Rectal smooth muscle tissue (tissue), 1 donor: ENCODE measurements around the gene CLDN7.
A peak's percentile ranks its signal among the peaks of the same experiment; 100 is the strongest.

Experiments
- H3K27ac ChIP-seq: one replicate; pipeline ENCODE4 v1.7.0; 2013; ENCODE audit warnings: low read depth, low read length, inconsistent platforms
- H3K27me3 ChIP-seq: one replicate; pipeline ENCODE4 v1.7.0; 2013; ENCODE audit warnings: low read length; ENCODE audit not compliant: control insufficient read depth, insufficient read depth
- H3K36me3 ChIP-seq: one replicate; pipeline ENCODE4 v1.7.0; 2013; ENCODE audit warnings: low read length; ENCODE audit not compliant: control insufficient read depth, insufficient read depth
- H3K4me1 ChIP-seq: one replicate; pipeline ENCODE4 v1.7.0; 2013; ENCODE audit warnings: low read length; ENCODE audit not compliant: control insufficient read depth, insufficient read depth
- H3K4me3 ChIP-seq: one replicate; pipeline ENCODE4 v1.7.0; 2013; ENCODE audit warnings: low read length
- H3K9ac ChIP-seq: one replicate; pipeline ENCODE4 v1.7.0; 2013; ENCODE audit warnings: low read length

The CLDN7 gene

DNA sequence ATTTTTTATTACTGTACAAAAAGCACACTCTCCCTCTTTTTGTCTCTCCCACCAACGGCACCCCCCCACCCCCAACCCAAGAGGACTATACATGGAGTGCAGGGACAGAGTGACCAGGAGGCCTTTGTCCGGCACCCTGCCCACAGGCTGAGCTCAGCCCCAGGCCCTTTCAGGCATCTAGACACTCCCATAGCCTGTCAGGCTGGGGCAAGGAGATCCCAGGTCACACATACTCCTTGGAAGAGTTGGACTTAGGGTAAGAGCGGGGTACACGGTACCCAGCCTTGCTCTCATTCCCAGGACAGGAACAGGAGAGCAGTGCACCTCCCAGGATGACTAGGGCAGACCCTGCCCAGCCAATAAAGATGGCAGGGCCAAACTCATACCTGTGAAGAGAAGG, 2.1 kb downstream of the CLDN7 start:
- H3K27ac ChIP-seq, result no peak overlapping the region
- H3K9ac ChIP-seq, result peak overlapping the region; percentile 13
- H3K36me3 ChIP-seq, result peaks cover 18% of the 10 kb centered on the region
- peak overlapping the region; percentile 57 for H3K4me3 ChIP-seq
- no peaks in the 10 kb centered on the region for H3K4me1 ChIP-seq
- H3K27me3 ChIP-seq, result peaks cover 12% of the 10 kb centered on the region

GRCh38 chr17:7259555-7259889, 2.8 kb downstream of the CLDN7 start:
- Histone ChIP-seq H3K36me3 (peaks cover 19% of the 10 kb centered on the region), H3K4me3 (no peak overlapping the region), H3K27ac (no peak overlapping the region), H3K9ac (no peak overlapping the region), H3K4me1 (no peaks in the 10 kb centered on the region), H3K27me3 (peaks cover 12% of the 10 kb centered on the region)

GRCh38 chr17:7258731-7259554, 3.3 kb downstream of the CLDN7 start:
- Histone ChIP-seq H3K4me3 (no peak overlapping the region), H3K27ac (no peak overlapping the region), H3K36me3 (peaks cover 21% of the 10 kb centered on the region), H3K9ac (no peak overlapping the region), H3K4me1 (no peaks in the 10 kb centered on the region), H3K27me3 (peaks cover 12% of the 10 kb centered on the region)

DNA sequence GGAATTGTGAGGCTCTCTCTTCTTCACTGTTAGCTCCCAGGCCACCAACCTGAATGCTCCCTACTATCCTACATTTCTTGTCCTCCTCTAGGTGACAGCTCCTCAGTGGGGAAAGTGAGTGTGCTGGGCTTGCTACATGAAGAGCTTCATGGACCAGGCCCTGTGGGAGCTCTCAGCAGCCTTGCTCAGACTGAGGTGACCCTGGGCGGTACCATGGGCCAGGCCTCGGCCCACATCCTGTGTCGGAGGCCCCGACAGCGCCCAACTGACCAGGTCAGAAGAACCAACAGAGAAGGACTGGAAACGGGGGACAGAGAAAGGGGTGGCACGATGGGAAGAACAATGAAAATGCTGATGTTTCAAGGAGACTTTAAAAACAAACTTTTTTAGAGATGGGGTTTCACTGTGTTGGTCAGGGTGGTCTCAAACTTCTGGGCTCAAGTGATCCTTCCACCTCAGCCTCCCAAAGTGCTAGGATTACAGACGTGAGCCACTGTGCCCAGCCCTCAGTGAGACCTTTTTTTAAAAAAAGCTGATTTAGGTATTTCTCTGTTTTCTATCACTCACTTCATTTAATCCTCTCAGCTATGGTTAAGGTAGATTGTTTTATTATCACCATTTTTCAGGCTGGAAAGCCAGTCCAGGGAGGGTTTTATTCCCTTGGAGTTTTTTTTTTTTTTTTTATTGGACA, 5.4 kb downstream of the CLDN7 start:
- H3K36me3 ChIP-seq, result peaks cover 21% of the 10 kb centered on the region
- no peak overlapping the region for H3K27ac ChIP-seq
- no peak overlapping the region for H3K4me3 ChIP-seq
- H3K9ac ChIP-seq, result peak overlapping the region; percentile 25
- H3K27me3 ChIP-seq, result peaks cover 3% of the 10 kb centered on the region
- peaks cover 9% of the 10 kb centered on the region for H3K4me1 ChIP-seq

DNA sequence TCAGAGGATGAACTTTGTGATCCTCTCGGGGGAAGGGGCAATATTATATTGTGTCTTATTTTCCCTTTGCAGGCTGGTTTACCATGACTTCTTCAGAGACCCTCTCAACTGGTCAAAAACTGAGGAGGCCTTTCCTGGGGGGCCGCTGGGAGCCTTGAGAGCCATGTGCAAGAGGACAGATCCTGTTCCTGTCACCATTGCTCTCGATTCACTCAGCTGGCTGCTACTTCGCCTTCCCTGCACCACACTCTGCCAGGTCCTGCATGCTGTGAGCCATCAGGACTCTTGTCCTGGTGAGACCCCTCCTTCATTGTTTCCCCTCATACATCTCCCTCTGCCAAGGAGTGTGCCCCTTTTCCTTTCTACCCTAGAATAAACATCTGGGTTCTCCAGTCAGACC, 7.8 kb downstream of the CLDN7 start:
- Histone ChIP-seq H3K4me3 (no peak overlapping the region), H3K27ac (no peak overlapping the region), H3K36me3 (peaks cover 21% of the 10 kb centered on the region), H3K9ac (no peak overlapping the region), H3K27me3 (no peaks in the 10 kb centered on the region), H3K4me1 (peaks cover 15% of the 10 kb centered on the region)

- Histone ChIP-seq H3K27me3 (no peaks in the 10 kb centered on the region), H3K4me3 (peak overlapping the region; percentile 85), H3K27ac (peak overlapping the region; percentile 100), H3K36me3 (peaks cover 15% of the 10 kb centered on the region), H3K9ac (no peak overlapping the region), H3K4me1 (peaks cover 15% of the 10 kb centered on the region)
Measured at GRCh38 chr17:7253082-7253481, 9.2 kb downstream of the CLDN7 start.

- Histone ChIP-seq H3K4me3 (peak within 1 kb of the TSS; percentile 85), H3K36me3 (peaks cover 14% of the 10 kb centered on the region), H3K9ac (peak within 1 kb of the TSS; percentile 92), H3K4me1 (peaks cover 15% of the 10 kb centered on the region), H3K27ac (peak within 1 kb of the TSS; percentile 100), H3K27me3 (no peaks in the 10 kb centered on the region)
Measured at GRCh38 chr17:7252176-7253043, 9.9 kb downstream of the CLDN7 start, which contains the start of gene ELP5. TSS of gene ELP5 (plus strand) at chr17:7252215. CDS start at chr17:7252551, 336 bp downstream.

DNA sequence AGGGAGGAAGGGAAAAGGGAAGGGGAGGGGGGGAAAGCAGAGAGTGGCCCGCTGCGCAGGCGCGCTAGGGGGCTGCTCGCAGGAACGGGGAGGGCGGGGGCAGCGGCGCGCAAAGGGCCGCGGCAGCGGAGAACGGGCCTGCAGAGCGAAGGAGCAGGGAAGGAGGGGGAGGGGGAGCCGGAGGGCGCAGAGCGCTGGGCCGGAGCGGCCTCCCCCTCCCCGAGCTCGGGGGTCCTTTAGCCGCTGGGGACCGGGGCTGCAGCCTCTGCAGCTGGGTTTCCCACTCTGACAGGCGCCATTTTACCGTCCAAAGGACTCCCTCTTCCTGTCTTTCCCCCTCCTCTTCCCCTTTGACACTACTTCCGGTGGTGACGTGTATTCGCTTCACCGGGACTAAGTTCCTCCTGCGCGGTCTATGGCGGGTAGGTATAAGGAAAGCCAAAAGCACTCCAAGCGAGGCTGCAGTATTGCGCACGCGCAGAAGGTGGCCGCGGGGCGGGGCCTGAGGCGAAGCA, 10.6 kb downstream of the CLDN7 start, which contains the start of gene CTDNEP1:
CTDNEP1 (minus strand) TSS at position 74 of the 515 bp plus-strand sequence. CDS start 438 bp downstream, outside the sequence.
- Histone ChIP-seq H3K4me3 (peak within 1 kb of the TSS; percentile 85), H3K27ac (peak within 1 kb of the TSS; percentile 100), H3K36me3 (peaks cover 11% of the 10 kb centered on the region), H3K9ac (peak within 1 kb of the TSS; percentile 92), H3K27me3 (no peaks in the 10 kb centered on the region), H3K4me1 (peaks cover 15% of the 10 kb centered on the region)

- Histone ChIP-seq H3K27me3 (no peaks in the 10 kb centered on the region), H3K36me3 (peaks cover 13% of the 10 kb centered on the region), H3K4me3 (peak overlapping the region; percentile 83), H3K27ac (peak overlapping the region; percentile 100), H3K4me1 (peaks cover 15% of the 10 kb centered on the region), H3K9ac (peak overlapping the region; percentile 83)
Measured at GRCh38 chr17:7250695-7251627, 11.3 kb downstream of the CLDN7 start.

DNA sequence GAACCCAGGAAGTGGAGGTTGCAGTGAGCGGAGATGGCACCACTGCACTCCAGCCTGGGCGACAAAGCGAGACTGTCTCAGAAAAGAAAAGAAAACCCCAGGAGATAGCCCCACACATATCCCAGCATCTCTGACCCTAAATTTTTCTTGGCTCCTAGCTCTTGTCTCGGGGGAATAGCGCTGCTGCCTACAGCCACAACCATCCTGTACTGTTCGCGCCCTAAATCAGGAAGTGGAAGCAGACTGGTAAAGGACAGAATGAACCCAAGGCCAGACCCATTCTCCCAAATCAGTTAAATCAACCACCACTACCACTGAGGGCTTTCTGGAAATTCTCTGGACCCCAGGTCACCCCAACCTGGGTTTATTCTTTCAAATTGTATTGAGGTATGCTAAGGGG, 12.4 kb downstream of the CLDN7 start:
- H3K4me3 ChIP-seq, result peak overlapping the region; percentile 83
- H3K27ac ChIP-seq, result no peak overlapping the region
- peaks cover 15% of the 10 kb centered on the region for H3K4me1 ChIP-seq
- H3K27me3 ChIP-seq, result no peaks in the 10 kb centered on the region
- H3K36me3 ChIP-seq, result peaks cover 16% of the 10 kb centered on the region
- no peak overlapping the region for H3K9ac ChIP-seq

GRCh38 chr17:7249214-7249613, 13.1 kb downstream of the CLDN7 start:
- peak overlapping the region; percentile 30 for H3K4me3 ChIP-seq
- H3K36me3 ChIP-seq, result peaks cover 15% of the 10 kb centered on the region
- no peaks in the 10 kb centered on the region for H3K27me3 ChIP-seq
- H3K4me1 ChIP-seq, result peaks cover 15% of the 10 kb centered on the region
- no peak overlapping the region for H3K27ac ChIP-seq
- no peak overlapping the region for H3K9ac ChIP-seq
